ENCODE measurements around the gene VWC2. TPM values are rescaled to one million over a fixed set of nuclear protein-coding genes. Genes with fewer than 3 reads are reported as not detected.
A peak's percentile ranks its signal among the peaks of the same experiment; 100 is the strongest.

VWC2 gene
- total RNA-seq (under 1 TPM in 1 of 2 donors, not detected in 1; 0.09 TPM), polyA plus RNA-seq (under 1 TPM in 1 of 2 donors, not detected in 1; 0.02 TPM)
- long read RNA-seq, donor 1: 0 reads
- long read RNA-seq, donor 2: 0 reads
- long read RNA-seq, donor 3: 0 reads
- long read RNA-seq, donor 4: 0 reads
- long read RNA-seq, donor 5: 0 reads

DNA sequence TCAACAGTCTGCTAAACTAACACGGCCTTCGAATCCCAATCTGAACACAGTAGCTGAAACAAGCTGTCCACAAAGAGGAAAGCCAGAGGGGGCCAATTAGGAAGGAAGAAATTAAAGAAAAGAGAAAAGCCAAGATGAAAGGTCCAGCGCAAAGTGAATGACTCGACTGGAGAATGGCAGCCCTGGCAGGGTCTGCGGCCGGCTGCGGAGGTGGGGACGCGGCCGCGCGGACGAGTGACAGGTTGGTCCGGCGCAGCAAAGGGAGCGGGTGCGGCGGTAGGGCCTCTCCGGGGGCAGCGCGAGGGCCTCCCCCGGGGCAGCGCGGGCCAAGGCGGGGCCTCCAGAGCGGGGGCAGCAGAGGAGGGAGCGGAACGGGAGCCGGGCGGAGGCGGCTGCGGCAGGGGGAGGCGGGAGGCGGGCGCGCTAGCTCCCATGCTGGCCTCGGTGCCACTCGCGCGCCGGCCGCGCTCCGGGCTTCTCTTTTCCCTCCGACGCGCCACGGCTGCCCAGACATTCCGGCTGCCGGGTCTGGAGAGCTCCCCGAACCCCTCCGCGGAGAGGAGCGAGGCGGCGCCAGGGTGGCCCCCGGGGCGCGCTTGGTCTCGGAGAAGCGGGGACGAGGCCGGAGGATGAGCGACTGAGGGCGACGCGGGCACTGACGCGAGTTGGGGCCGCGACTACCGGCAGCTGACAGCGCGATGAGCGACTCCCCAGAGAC, at the start of gene VWC2:
Gene VWC2 (plus strand): TSS at position 421 of the 718 bp plus-strand sequence. CDS start 1,798 bp downstream, outside the sequence.
- peaks cover 0 to 28% (median 4%) of the 10 kb centered on the region in 5 donors for H3K4me1 ChIP-seq (ENCODE audit: control insufficient read depth in 5 of 5, insufficient read depth in 5 of 5, low read length in 5 of 5)
- ATAC-seq (ENCODE audit: insufficient read depth, low FRiP score) (no peak), DNase-seq (peak in 1 of 3 donors; percentile 21)
- no peak within 1 kb of the TSS for H3K9ac ChIP-seq (ENCODE audit: insufficient read depth in 1 of 2, low read length in 2 of 2)
- TF ChIP-seq, protein P1, sequence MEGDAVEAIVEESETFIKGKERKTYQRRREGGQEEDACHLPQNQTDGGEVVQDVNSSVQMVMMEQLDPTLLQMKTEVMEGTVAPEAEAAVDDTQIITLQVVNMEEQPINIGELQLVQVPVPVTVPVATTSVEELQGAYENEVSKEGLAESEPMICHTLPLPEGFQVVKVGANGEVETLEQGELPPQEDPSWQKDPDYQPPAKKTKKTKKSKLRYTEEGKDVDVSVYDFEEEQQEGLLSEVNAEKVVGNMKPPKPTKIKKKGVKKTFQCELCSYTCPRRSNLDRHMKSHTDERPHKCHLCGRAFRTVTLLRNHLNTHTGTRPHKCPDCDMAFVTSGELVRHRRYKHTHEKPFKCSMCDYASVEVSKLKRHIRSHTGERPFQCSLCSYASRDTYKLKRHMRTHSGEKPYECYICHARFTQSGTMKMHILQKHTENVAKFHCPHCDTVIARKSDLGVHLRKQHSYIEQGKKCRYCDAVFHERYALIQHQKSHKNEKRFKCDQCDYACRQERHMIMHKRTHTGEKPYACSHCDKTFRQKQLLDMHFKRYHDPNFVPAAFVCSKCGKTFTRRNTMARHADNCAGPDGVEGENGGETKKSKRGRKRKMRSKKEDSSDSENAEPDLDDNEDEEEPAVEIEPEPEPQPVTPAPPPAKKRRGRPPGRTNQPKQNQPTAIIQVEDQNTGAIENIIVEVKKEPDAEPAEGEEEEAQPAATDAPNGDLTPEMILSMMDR (IDR thresholded peaks at IDR 0.05; ENCODE audit: control extremely low read depth, extremely low read depth): no peak
- peaks cover 23 to 64% (median 54%) of the 10 kb centered on the region in 3 donors for H3K27me3 ChIP-seq (ENCODE audit: control insufficient read depth in 3 of 3, insufficient read depth in 3 of 3, low read length in 2 of 3)
- WGBS, 2 donors: 1 to 2% methylated on average over 44 to 75 of the region's 75 CpGs
- H3K4me3 ChIP-seq: no peak within 1 kb of the TSS
- peaks cover 0 to 9% (median 0%) of the 10 kb centered on the region in 4 donors for H3K9me3 ChIP-seq (ENCODE audit: control insufficient read depth in 4 of 4, insufficient read depth in 3 of 4, low read length in 3 of 4)
- peak within 1 kb of the TSS in 1 of 2 donors; percentile 96 for H3K27ac ChIP-seq (ENCODE audit: low read depth in 1 of 2, low read length in 1 of 2)
- no peaks in the 10 kb centered on the region for H3K36me3 ChIP-seq (ENCODE audit: control insufficient read depth in 4 of 4, insufficient read depth in 4 of 4, low read length in 4 of 4)

DNA sequence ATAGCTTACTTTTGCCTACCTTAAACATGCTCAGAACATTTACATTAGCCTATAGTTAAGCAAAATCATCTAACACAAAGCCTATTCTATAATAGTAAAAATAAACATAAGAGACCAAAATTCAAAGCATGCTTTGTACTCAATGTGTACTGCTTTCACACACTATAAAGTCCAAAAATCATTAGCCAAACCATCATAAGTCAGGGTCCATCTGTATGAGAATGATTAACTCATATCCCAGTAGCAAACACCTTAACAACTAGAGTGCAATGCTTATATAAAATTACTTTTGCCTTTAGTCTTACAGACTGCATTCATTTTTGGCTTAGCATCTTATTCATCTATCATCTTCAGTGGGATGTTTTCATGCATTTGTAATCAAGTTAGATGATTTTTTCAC, 49.4 kb upstream of the VWC2 start:
- Histone ChIP-seq H3K9ac (ENCODE audit: insufficient read depth in 1 of 2, low read length in 2 of 2) (no peak overlapping the region), H3K36me3 (ENCODE audit: control insufficient read depth in 4 of 4, insufficient read depth in 4 of 4, low read length in 4 of 4) (no peaks in the 10 kb centered on the region), H3K4me1 (ENCODE audit: control insufficient read depth in 5 of 5, insufficient read depth in 5 of 5, low read length in 5 of 5) (no peaks in the 10 kb centered on the region), H3K4me3 (no peak overlapping the region), H3K27me3 (ENCODE audit: control insufficient read depth in 3 of 3, insufficient read depth in 3 of 3, low read length in 2 of 3) (no peaks in the 10 kb centered on the region), H3K27ac (ENCODE audit: low read depth in 1 of 2, low read length in 1 of 2) (no peak overlapping the region), H3K9me3 (ENCODE audit: control insufficient read depth in 4 of 4, insufficient read depth in 3 of 4, low read length in 3 of 4) (no peaks in the 10 kb centered on the region)
- ATAC-seq (ENCODE audit: insufficient read depth, low FRiP score) (no peak), DNase-seq (no peak)
- TF ChIP-seq, protein P1 (IDR thresholded peaks at IDR 0.05; ENCODE audit: control extremely low read depth, extremely low read depth): no peak

DNA sequence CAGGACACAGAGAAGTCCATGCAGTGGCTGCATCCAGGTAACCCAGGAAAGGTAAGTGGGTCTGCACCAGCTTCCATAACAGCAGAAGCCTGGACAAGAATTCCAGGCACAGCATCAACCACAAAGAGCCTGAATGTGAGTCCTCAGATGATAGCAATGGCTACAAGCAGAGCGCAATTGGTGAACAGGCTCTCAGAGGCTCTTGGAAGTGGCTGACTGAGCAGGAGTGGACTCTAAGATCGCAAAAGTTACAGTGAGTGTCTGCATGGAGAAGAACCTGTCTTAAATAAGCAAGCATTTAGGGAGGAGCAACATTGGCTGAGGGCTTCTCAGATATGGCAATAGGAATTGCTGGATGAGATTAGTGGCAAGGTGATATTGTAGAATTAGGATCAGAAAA, 41.6 kb upstream of the VWC2 start:
- Histone ChIP-seq H3K9me3 (ENCODE audit: control insufficient read depth in 4 of 4, insufficient read depth in 3 of 4, low read length in 3 of 4) (peaks cover 0 to 3% (median 0%) of the 10 kb centered on the region in 4 donors), H3K4me1 (ENCODE audit: control insufficient read depth in 5 of 5, insufficient read depth in 5 of 5, low read length in 5 of 5) (no peaks in the 10 kb centered on the region), H3K4me3 (no peak overlapping the region), H3K9ac (ENCODE audit: insufficient read depth in 1 of 2, low read length in 2 of 2) (no peak overlapping the region), H3K27ac (ENCODE audit: low read depth in 1 of 2, low read length in 1 of 2) (no peak overlapping the region), H3K27me3 (ENCODE audit: control insufficient read depth in 3 of 3, insufficient read depth in 3 of 3, low read length in 2 of 3) (no peaks in the 10 kb centered on the region), H3K36me3 (ENCODE audit: control insufficient read depth in 4 of 4, insufficient read depth in 4 of 4, low read length in 4 of 4) (no peaks in the 10 kb centered on the region)
- TF ChIP-seq, protein P1 (IDR thresholded peaks at IDR 0.05; ENCODE audit: control extremely low read depth, extremely low read depth): no peak
- DNase-seq (no peak), ATAC-seq (ENCODE audit: insufficient read depth, low FRiP score) (no peak)
- 47 to 76% methylated on average over 2 of the region's 2 CpGs for WGBS, 2 donors

Measured in lung (tissue), 16 donors.